Thyroid gland (tissue), 4 donors: ENCODE measurements around the gene TERF2IP. TPM values are rescaled to one million over a fixed set of nuclear protein-coding genes. Genes with fewer than 3 reads are reported as not detected.

ENCODE experiments used
- DNase-seq, 2 donors: peaks; one replicate each; pipeline ENCODE4 v3.0.0-alpha.2; 2019
- H3K27ac ChIP-seq, 3 donors: fragments of 200-600 bp; sonication (generic); 1 replicate in 2 of 3; 2 replicates in 1 of 3; pipeline ENCODE4 v1.5.1; 2016 to 2019; ENCODE audit warnings: mild to moderate bottlenecking in 1 of 3, moderate library complexity in 1 of 3
- H3K27me3 ChIP-seq: fragments of 200-600 bp; sonication (generic); one replicate; pipeline ENCODE4 v1.5.1; 2019
- H3K36me3 ChIP-seq, 2 donors: fragments of 200-600 bp; sonication (generic); one replicate each; pipeline ENCODE4 v1.5.1; 2016 to 2019
- H3K4me1 ChIP-seq, 2 donors: fragments of 200-600 bp; sonication (generic); one replicate each; pipeline ENCODE4 v1.5.1; 2017 to 2019
- H3K4me3 ChIP-seq, 3 donors: fragments of 200-600 bp; sonication (generic); replicated peaks in 1 of 3; 1 replicate in 2 of 3; 2 replicates in 1 of 3; pipeline ENCODE4 v1.5.1; 2016; ENCODE audit warnings: mild to moderate bottlenecking in 1 of 3
- H3K9me3 ChIP-seq: fragments of 200-600 bp; sonication (generic); one replicate; pipeline ENCODE4 v1.5.1; 2017
- CTCF ChIP-seq, 6 experiments: fragments of 200-600 bp in 3 of 6; fragments of 450-650 bp in 3 of 6; sonication (generic) in 3 of 6; IDR thresholded peaks; one replicate each; pipeline ENCODE4 v1.5.1; 2016 to 2019; ENCODE audit warnings: antibody characterized with exemption in 6 of 6, mild to moderate bottlenecking in 2 of 6, inconsistent platforms in 1 of 6, moderate library complexity in 1 of 6
- POLR2A ChIP-seq, 2 donors: fragments of 450-650 bp; IDR thresholded peaks; one replicate each; pipeline ENCODE4 v1.6.1; 2017; ENCODE audit warnings: antibody characterized with exemption in 2 of 2, mild to moderate bottlenecking in 2 of 2, moderate library complexity in 1 of 2
- WGBS, 2 donors: methylation state at CpG; one replicate each; pipeline ENCODE4 v1.1.5; 2017; 5-methylcytosine and 5-hydroxymethylcytosine counted together
- intact Hi-C: fragments of 100-400 bp; cut with DNase I; formaldehyde crosslinking; loops from one replicate; pipeline ENCODE4 v1.15.1; 2023
- small RNA-seq: library from RNA; depleted of rRNA; stranded (forward); fragments of <200 nt; gene quantifications from one replicate; pipeline ENCODE3, GENCODE V24; 2016
- total RNA-seq, 4 donors: library from RNA; depleted of rRNA; stranded (reverse); fragments of >200 nt; gene quantifications; one replicate each; pipeline ENCODE4 v1.2.3, GENCODE V29; 2016

Gene TERF2IP
- total RNA-seq, 4 donors from 2014 or later = 96.4 to 115 (median 106) TPM

DNA sequence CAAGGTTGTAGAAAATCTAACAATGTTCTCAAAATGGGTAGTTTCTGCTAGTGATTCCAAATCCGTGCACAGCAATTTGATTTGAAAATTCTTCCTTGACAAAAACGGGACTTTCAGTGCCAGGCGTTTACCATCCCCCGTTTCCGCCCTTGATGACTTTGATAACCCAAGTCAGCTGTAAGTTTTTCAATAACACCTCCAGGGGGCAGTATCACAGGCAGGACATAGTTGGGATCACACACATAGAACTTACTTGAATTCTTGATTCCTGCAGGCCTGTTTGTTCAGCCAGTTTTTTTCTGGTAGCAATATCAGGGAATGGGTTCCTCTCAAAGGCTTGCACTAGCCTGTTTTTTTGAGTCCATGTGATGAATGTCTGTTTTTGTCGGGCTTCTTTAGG lies 48.1 kb downstream of the TERF2IP start:
- Histone ChIP-seq H3K4me1 (no peaks in the 10 kb centered on the region), H3K4me3 (no peak overlapping the region), H3K36me3 (no peaks in the 10 kb centered on the region), H3K27ac (no peak overlapping the region), H3K9me3 (no peaks in the 10 kb centered on the region), H3K27me3 (no peaks in the 10 kb centered on the region)
- no peak for DNase-seq
- intact Hi-C loops = no loop called here
- WGBS, 2 donors = 78 to 85% methylated on average over 6 of the region's 6 CpGs
- TF ChIP-seq POLR2A (IDR thresholded peaks at IDR 0.05) (no peak), CTCF (IDR thresholded peaks at IDR 0.05) (no peak)

- H3K4me3 ChIP-seq = no peak overlapping the region
- H3K9me3 ChIP-seq = no peaks in the 10 kb centered on the region
- WGBS, 2 donors = 88 to 92% methylated on average over 5 of the region's 5 CpGs
- TF ChIP-seq CTCF (IDR thresholded peaks at IDR 0.05) (no peak), POLR2A (IDR thresholded peaks at IDR 0.05) (no peak)
- no peak overlapping the region for H3K27ac ChIP-seq
- H3K4me1 ChIP-seq = no peaks in the 10 kb centered on the region
- DNase-seq = no peak
- intact Hi-C loops = no loop called here
- H3K36me3 ChIP-seq = no peaks in the 10 kb centered on the region
- H3K27me3 ChIP-seq = no peaks in the 10 kb centered on the region
Measured at GRCh38 chr16:75697571-75697970, 50.0 kb downstream of the TERF2IP start.

DNA sequence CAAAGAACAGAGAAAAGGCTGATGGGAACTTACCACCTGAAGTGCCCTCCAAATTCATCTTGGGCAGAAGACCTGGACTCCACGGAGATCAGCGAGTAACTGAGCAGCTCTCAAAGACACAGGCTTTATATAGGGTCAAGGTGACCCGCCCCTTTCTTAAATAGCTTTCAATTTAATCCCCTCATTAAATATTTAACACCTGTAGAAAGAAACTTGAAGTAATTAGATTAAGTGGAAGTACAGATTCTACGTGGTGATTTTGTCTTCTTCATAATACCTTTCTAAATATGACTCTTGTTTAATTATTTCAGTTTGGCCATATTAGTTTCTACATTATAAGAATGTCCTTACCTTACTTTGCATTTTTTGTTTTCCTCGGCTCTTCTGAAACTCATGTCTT lies 53.8 kb downstream of the TERF2IP start, which contains the start of gene DUXB:
TSS of gene DUXB (minus strand) at position 101 of the 400 bp plus-strand sequence. CDS start at position 58, 43 bp downstream.
- Histone ChIP-seq H3K27ac (no peak within 1 kb of the TSS), H3K27me3 (no peaks in the 10 kb centered on the region), H3K9me3 (no peaks in the 10 kb centered on the region), H3K4me1 (no peaks in the 10 kb centered on the region), H3K36me3 (no peaks in the 10 kb centered on the region), H3K4me3 (no peak within 1 kb of the TSS)
- no peak for TF ChIP-seq CTCF (IDR thresholded peaks at IDR 0.05)
- TF ChIP-seq POLR2A (IDR thresholded peaks at IDR 0.05) = no peak
- no peak for DNase-seq
- WGBS, 2 donors = 92 to 95% methylated on average over 5 of the region's 5 CpGs
- intact Hi-C loops = no loop called here

DNA sequence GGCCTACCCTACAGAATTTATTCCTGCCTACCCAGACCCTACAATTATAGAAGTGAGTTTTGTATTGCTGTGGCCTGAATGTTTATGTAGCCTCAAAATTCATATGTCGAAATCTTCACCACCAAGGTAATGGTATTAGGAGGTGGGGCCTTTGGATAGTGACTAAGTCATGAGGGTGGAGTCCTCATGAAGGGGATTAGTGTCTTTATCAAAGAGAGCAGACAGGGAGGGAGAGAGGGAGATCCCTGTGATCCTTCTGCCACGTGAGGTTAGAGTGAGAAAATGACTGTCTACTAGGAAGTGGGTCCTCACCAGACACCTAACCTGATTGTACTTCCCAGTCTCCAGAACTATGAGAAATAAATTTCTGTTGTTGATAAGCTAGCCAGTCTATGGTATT lies 54.7 kb downstream of the TERF2IP start:
- H3K27ac ChIP-seq = no peak overlapping the region
- intact Hi-C loops = no loop called here
- no peak for TF ChIP-seq CTCF (IDR thresholded peaks at IDR 0.05)
- no peaks in the 10 kb centered on the region for H3K27me3 ChIP-seq
- H3K4me1 ChIP-seq = no peaks in the 10 kb centered on the region
- H3K9me3 ChIP-seq = no peaks in the 10 kb centered on the region
- no peak for DNase-seq
- H3K36me3 ChIP-seq = no peaks in the 10 kb centered on the region
- WGBS, 2 donors = 82 to 91% methylated on average over 2 of the region's 2 CpGs
- H3K4me3 ChIP-seq = no peak overlapping the region

GRCh38 chr16:75703306-75703705 lies 55.7 kb downstream of the TERF2IP start:
- Histone ChIP-seq H3K4me1 (no peaks in the 10 kb centered on the region), H3K9me3 (no peaks in the 10 kb centered on the region), H3K36me3 (no peaks in the 10 kb centered on the region), H3K27me3 (no peaks in the 10 kb centered on the region), H3K4me3 (no peak overlapping the region), H3K27ac (no peak overlapping the region)
- TF ChIP-seq POLR2A (IDR thresholded peaks at IDR 0.05) (no peak), CTCF (IDR thresholded peaks at IDR 0.05) (no peak)
- 90 to 92% methylated on average over 4 of the region's 4 CpGs for WGBS, 2 donors
- DNase-seq = no peak
- intact Hi-C loops = no loop called here

Small RNAs within 50 kb of the gene (small RNA-seq; reads per million reads assigned to genes)
- gene RN7SL520P = not detected

Other genes with a start within 250 kb of the TERF2IP start
- gene CFDP1, start 214.3 kb upstream of the TERF2IP start, total RNA-seq = 10 to 100 TPM; 50.5 to 77.9 (median 60.7) TPM
- 10 to 100 TPM; 27.1 to 41.9 (median 30.7) TPM for gene TMEM170A, start 183.1 kb upstream of the TERF2IP start, total RNA-seq
- under 1 TPM in 3 of 4 donors, not detected in 1; 0.13 to 0.29 (median 0.22) TPM for gene CHST6, start 152.3 kb upstream of the TERF2IP start, total RNA-seq
- under 1 TPM in 1 of 4 donors, not detected in 3; 0.50 TPM for gene CHST5, start 111.7 kb upstream of the TERF2IP start, total RNA-seq
- gene TMEM231, start 91.5 kb upstream of the TERF2IP start, total RNA-seq = 10 to 100 TPM in 2 of 4 donors, 1 to 10 TPM in 2; 3.6 to 22.2 (median 10.9) TPM
- gene GABARAPL2, start 81.4 kb upstream of the TERF2IP start, total RNA-seq = 100 to 1,000 TPM in 2 of 4 donors, 10 to 100 TPM in 2; 75.3 to 223 (median 122) TPM
- 10 to 100 TPM; 36.8 to 72.3 (median 50.7) TPM for gene ADAT1, start 24.5 kb upstream of the TERF2IP start, total RNA-seq
- 100 to 1,000 TPM in 2 of 4 donors, 10 to 100 TPM in 2; 82.9 to 105 (median 95.4) TPM for gene KARS1, start 108 bp upstream of the TERF2IP start, total RNA-seq
- gene CPHXL2, start 29.2 kb downstream of the TERF2IP start, total RNA-seq = not detected
- not detected for gene DUXB, start 53.7 kb downstream of the TERF2IP start, total RNA-seq
- not detected for gene CPHXL, start 78.7 kb downstream of the TERF2IP start, total RNA-seq